ENCODE data around the gene EIPR1.

The EIPR1 gene

DNA sequence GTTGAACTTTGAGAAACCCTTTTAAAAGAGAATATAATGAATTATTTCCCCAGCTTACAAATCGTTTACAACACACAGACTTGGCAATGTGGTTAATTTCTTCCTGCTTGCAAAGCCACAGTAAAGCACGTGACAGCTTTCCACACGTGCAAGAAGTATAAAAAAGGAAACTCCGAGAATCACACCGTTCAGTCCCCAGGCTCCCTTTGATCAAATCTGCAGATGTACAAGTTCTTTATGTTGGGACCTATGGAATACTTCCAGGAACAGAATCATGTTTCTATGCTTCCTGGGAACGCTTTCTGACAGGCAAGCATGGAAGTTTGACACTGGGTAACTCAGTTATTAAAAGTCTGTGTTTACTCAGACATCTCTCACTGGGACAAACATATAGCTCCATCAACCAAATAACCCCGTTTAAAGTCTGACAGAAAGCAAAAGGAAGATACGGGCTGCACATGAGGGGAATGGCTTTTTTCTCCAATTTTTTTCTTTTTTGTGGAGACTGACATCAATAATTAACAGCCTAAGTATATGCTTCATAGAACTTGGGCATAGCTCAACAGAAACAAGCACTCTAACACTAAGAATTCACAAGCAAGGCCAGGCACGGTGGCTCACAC lies 134.8 kb downstream of the EIPR1 start:
- DNase-seq: no peak

DNA sequence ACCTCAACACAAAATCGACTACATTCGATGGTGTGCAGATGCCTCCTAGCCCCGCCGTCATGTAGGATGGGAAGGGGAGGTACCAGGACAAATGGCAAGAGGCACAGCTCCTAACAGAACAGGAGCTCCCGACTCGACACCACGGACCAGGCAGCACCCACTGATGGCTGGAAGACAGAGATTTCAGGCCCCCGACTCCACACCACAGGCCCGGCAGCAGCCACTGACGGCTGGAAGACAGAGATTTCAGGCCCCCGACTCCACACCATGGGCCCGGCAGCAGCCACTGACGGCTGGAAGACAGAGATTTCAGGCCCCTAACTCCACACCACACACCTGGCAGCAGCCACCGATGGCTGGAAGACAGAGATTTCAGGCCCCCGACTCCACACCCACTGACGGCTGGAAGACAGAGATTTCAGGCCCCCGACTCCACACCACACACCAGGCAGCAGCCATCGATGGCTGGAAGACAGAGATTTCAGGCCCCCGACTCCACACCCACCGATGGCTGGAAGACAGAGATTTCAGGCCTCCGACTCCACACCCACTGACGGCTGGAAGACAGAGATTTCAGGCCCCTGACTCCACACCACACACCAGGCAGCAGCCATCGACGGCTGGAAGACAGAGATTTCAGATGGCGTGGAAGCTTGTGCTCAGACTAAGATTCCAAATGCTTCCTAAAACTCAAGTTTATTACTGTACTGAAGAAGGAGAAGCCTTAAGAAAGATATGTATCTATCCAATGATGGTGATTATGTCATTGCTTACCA lies 135.5 kb downstream of the EIPR1 start:
- DNase-seq: no peak

DNA sequence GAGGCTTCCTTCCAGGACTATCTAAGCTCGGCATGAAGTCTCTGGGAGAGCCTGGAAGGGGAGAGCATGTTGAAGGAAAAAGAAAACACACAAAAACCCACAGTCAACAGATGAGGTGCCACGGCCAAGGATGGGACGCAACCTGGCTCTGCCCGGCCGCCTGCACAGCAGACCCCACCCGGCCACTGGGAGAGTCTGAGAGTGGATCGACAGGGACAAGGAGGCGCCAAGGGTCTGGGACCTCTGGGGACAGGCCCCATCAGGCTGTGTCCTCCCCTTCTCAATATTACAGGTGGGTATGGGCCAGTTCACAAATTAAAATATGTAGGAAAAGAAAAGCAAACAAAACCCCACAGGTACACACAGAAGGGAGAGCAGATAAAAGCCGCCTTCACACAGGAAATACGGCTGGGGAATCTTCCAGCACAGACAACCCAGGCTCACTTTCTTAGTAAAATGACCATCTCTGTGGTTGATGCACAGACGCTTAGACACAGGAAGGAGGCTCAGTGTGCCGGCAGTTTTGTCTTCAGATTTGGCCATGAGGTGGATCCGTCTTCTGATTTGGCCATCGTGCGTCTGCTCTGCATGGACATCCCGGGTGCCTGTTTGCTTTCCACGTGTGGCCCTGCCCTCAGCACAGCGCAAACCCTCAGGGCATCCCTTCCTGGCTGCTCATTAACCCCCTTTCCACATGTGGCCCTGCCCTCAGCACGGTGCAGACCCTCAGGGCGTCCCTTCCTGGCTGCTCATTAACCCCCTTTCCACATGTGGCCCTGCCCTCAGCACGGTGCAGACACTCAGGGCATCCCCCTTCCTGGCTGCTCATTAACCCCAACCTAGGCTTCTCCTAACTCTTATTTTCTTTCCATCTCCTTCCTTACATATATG lies 138.4 kb downstream of the EIPR1 start:
- DNase-seq: no peak

DNA sequence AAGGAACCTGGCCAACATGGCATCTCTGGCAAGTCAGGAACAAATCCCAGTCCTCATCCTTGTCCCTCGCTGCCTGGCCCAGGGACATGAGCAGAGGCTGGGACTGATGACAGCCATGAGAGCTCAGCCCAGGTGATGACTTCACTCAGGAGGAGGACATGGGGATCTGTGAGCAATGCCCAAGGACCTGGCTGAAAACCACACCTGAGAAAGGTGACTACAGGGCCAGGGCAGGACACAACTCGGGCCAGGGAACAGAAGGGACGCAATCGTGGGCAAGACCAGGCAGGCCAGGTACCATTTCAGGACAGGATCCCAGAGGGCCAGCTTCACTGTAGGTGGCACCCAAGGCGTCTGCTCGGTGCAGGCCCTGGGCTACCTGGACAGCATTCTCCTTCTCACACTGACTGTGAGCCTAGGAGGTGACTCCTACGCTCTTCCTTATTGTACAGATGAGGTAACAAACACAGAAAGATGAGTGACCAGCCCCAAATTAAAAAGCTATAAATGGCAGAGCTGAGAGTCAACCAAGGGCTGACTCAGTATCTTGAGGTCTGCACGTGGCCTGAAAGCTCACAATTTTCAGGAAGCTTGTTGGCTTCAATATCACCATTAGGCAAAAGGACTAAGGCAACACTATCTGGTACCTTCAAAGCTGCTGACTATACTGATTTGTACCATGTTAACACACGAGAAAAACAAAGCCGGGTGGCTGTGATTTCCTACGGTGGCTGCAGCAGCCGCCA lies 141.1 kb downstream of the EIPR1 start:
- DNase-seq: no peak

DNA sequence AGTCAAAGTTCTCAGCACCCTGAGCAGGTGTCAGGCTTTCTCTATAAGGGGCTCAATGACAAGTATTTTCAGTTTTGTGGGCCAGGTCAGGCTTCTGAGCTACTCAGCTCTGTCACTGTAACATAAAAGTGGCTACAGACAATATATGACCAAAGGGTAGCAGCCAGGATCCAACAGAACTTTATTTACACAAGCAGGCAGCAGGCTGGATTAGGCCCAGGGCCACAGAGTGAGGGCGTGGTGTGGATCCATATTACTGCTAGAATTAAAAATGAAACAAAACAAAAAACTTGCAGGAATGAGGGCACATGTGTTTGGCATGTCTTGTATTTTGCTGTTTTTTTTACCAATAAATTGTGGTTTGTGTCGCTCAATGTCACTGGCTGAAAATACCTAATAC lies 143.7 kb downstream of the EIPR1 start:
- DNase-seq: no peak

DNA sequence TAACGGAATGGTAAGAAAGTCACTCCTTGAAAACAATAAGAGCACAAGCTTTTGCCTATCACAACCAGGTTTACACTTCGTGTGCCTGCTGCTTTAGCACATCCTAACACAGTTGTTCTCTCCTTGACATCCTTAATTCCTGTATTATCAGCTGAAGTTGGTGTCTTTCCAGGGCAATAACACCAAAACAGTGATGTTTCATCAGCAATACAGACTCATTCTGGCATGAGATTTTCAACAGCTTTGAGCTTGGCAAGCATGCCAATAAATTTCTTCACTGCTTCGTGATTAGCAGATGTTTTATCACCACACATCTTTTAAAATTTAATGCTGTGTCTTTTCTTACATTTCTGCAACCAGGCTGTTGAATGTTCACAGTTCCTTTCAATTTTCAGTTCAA lies 148.4 kb downstream of the EIPR1 start:
- no peak for DNase-seq

DNA sequence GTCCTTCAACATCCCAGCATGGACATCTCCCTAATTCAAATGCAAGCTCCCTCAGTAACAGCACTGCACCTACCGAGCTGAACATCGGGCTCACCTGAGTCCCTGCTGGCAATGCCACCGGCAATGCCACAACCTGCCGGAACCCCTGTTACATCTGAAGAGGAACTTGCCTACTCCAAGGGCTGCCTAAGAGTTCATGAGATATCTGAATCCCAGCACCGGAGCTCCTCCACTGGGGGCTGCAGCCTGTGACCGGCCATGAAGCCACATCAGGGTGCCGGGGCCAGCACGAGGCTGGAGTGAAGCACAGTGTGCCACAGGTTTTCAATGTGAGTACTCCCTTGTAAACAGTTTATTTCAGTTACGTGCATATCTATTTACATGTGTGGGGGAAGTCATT lies 152.9 kb downstream of the EIPR1 start:
- DNase-seq: no peak

DNA sequence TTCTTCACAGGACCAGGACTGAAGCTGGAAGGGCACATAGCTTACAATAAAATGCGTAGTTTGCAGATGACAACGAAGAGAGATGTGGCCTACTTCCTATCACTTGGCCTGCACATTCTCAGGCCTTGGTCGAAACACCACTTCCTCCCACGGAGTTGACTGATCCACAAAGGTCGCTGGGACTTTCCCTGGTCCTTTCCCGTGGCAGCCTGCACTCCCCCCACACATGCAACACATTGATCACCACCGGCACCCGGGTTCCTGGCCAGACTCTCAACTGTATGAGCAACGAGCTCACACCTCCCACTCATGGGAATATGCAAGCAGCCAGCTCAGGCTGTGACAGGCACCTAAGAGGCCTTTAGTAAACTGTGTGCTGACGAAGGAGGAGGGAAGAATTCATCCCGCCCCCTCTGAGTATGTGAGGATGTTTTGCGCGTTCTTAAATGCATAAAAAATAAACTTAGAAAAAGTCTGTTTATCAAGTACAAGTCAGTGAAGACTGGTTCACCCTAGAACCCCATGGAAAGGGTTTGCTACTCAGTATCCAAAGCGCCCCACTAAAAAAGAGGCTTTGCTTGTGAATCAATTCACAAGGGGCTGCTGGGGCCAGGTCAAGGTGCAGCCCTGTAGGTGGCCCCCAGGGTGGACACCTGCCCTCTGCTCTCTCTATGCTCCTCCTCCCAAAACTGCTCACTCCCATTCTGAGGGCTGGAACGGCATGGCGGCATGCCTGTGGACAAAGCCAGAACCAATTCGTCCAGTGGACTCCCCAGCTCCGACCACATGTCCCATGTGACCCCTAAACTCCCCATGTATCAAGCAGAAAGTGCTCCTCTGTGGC lies 154.3 kb downstream of the EIPR1 start:
- DNase-seq: no peak

DNA sequence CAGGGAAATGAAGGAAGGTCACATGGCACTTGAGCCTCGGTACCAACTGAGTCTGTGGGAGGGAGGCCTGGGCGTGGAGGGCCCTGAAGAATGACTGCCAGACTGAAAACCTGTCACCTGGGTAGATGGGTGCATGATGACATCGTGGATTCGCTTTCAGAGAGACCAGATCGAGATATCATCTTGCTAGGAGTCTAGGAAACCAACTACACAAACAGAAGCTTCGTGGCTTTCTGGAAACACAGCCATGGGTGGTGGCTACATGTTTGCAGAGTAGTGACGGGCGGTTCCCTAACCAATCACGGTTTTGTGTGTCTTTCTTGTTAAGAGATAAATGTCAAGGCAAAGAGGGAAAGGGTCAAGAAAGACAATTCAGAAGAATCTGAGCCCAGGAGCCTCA lies 155.0 kb downstream of the EIPR1 start:
- no peak for DNase-seq

DNA sequence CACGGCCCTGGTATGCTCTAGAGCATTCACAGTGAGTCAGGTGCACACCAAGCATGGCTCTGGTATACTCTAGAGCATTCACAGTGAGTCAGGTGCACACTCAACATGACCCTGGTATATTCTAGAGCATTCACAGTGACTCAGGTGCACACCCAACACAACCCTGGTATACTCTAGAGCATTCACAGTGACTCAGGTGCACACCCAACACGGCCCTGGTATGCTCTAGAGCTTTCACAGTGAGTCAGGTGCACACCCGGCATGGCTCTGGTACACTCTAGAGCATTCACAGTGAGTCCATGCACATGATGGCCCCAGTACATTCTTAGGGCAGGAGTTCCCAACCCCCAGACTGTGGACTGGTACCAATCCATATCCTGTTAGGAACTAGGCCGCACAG lies 158.1 kb downstream of the EIPR1 start:
- no peak for DNase-seq

DNA sequence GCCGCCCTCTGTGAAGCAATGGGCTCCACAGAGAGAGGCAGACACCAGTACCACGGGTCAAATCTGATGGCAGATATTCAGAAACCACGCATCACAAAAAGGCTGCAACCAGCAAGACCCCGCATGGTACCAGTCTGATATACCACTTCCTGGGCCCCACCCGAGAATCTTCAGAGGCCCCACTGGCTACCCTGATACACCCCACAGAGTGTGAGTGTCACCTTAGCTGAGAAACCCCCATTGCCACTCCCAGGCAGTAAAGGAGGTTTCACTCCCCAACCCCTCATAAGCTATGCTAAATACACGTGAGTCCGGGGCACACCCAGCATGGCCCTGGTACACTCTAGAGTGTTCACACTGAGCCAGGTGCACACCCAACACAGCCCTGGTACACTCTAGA lies 160.0 kb downstream of the EIPR1 start:
- DNase-seq: no peak

DNA sequence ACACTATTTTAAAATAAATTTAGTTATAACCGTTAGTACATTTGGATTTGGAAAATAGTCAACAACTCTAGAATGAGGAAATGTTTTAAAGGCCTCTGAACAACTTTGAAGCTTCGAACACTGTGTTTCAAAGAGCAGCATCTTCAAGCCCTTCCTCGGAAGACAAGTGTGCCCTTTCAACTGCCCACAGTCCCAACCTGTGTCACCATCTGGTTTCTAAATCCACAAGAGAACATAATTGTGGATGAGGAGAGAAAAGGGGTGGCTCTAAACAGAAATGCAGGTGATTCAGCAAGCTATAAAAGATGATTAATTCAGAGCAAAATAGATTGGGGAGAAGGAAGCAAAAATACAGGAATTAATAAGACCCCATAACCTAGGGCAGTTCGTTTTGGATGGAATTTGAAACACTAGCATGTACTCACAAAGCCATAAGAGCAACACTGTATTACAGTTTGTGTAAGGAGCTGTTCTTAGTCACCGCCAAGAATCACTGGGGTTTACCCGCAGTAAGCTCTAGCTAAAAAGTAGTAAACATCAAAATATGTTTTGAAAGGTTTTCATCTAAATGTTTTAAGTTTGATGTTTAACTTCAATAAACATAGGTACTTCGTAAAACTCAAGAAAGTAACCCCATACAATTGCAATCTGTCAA lies 160.7 kb downstream of the EIPR1 start:
- no peak for DNase-seq

DNA sequence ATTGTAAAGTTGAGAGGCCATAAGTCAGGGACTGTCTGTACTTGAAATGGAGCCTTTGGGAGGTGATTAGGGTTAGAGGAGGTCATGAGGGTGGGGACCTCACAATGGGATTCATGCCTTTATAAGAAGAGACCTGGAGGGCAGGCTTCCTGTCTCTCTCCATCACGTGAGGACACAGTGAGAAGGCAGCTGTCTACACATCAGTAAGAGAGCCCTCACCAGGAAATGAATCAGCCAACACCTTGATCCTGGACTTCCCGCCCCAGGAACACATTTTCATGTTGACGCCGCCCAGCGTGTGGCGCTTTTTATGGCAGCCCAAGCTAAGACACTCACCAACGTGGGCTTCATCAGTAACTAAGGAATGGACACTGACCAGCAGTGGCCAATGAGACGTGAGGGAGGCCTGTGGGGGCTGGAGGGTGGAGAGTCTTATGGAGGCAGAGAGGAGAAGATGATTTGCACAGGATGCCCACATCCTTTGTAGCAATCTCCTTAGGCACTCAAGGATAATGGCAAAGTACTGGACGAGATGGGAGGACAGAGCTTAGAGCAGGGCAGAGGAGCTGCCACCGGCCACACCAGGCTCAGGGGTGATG lies 162.7 kb downstream of the EIPR1 start:
- no peak for DNase-seq

DNA sequence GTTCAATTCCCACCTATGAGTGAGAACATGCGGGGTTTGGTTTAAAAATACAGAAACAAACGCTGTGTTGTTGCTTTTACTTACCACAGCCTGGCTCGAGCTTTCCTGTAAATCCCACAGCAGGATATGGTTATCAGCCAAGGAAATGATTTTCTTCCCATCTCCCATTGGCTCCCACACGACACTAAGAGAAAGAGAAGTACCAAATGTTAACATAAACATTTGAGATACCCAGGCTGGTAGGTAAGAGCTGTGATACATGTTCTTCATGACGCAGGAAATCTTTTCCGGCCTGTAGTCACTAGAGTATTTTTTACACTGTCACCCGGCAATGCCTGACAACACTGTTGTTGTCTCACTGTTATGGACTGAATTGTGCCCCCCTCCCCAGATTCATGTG lies 163.6 kb downstream of the EIPR1 start:
- no peak for DNase-seq

DNA sequence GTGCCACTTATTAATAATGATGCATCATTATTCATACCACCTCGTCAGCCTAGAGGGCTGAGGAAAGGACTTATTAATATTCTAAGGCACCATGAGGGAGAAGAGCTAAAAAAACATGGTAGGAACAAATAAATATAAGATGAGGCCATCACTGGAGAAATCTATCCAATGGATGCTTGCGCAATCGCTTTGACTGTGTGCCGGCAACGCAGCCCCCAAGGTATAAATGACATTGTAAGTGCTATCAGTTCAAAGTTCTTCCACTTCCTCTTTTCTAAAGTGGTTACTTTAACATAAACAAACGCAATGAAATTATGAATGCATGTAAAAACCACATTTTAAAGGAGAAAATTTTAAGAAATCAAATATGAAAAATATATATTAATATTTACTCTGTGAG lies 164.6 kb downstream of the EIPR1 start:
- DNase-seq: no peak

DNA sequence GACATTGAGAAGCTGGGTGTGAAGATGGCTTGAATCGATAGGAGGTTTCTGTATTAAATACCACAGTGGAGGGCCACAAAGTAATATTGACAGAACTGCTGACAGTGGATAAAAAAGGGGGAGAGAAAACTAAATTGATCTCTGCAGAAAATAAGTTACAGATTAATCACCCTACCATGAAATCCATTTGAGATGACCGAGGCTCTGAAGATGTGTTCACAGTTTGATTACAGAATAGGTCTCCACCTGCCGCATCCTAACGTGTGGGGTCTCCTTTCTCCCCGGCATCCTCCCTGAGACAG lies 165.6 kb downstream of the EIPR1 start:
- DNase-seq: no peak

DNA sequence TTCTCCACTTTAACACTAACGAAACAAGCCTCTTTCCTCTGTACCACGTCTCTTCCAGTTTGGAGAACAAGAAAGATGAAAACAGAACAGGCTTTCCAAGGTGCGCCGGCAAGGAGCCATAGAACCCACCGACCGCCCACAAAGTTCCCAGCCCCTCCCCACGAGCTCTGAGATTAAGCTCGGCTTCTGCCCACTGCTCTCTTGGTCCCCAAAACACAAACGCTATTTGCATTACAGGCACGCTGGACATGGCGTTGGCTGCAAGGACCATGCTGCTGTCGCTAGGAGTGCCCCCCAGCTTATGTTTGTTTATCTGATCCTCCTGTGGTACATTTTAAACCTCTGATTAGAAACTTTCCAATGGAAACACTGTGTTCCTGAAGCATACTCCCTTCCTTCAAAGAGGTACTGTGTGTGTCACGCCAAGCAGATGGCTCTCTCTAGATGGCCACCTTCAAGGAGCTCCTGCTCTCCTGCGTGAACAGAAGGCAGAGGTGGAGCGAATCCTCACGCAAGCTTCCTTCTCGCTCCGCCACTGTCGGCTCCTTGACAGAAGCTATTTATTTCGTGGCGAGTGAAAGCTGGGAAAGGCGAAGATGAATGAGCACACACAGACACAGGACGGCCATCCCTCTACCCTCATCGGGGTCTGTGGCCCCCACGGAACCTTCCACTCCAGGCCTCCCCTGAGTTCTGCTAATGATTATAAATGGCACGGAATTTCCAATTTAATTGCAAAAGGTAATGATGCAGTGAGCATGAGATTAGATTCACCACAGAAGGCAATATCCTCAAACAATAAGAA lies 166.2 kb downstream of the EIPR1 start:
- no peak for DNase-seq

DNA sequence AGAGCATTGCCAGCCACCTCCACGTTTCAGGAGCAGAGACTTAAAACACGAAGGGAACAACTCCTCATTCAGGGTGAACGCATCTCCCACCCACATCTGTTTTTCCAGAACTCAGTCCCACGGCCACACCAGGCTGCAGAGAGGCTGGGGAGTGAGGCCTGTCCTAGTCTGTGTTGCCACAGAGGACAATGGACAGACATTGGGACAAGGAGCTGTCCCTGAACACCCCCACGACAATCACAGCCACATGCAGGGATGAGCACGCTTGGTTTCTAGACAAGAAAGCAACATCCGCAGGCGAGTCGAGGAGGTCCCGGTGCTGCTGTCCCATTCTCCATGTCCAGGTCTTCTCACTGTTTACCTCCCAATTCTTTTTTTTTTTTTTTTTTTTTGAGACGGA lies 167.4 kb downstream of the EIPR1 start:
- no peak for DNase-seq

DNA sequence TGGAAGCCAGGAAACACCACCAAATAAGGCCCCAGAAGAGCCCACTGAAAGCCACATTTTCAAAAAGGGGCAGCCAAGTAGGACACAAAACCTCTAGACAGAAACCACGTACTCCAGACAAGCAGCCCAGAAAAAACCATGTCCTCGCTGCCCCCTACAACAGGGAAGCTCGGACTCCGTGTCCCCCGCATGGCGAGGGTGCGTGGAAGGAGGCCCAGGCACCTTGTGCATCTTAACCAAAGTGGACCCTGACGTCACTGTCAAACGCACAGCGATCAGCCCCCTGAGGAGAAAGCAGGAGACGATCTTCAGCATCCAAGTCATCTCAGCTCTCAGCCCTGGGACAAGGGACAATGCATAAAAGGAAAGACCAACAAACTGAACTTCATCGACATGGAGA lies 168.4 kb downstream of the EIPR1 start:
- DNase-seq: no peak

DNA sequence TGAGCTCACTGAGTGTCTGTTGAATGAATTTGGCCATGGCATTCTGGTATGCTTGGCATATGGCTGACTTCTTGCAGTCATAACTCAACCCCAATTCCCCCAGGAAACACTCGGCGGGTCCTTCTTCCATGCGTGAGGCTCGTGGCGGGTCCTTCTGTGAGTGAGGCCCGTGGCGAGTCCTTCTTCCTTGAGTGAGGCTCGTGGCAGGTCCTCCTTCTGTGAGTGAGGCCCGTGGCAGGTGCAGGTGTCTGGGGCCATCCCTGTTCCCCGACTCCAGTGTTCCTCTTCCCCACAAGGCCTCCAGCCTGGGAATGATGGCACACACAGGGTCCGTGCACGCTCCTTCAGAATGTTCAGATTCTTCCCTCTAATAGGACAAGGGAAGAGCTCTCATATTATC lies 169.0 kb downstream of the EIPR1 start:
- no peak for DNase-seq

DNA sequence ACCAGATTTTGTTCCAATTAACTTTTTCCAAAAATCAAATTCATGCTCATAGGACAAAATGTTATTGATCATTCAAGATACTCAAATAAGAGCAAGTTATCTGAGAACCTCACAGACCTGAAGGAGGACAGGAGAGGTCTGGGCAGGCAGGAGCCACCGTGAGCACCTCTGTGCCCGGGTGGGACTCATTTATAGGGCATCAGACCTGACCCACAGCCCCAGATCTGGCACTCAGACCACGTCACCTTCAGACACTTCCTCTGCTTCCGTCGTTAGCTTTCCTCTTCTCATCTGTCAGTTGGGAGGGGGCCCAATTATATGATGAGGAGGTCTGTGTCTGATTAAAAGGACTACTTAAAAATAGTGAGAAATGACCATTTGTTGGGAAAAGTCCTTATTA lies 169.4 kb downstream of the EIPR1 start:
- no peak for DNase-seq

Data from cerebellar nuclear complex (tissue), 1 donor.